Stimulated activated CD8-positive, alpha-beta memory T cell treated with anti-CD3 and anti-CD28 coated beads, Interleukin-12 subunit alpha, Interleukin-12 subunit beta, amount 100 ng/mL, for 24 hours (primary cell): ENCODE results near the gene HSP90B1.

Experiments used
- DNase-seq: peaks from one replicate; pipeline ENCODE4 v3.0.0-alpha.2; 2020; ENCODE audit errors: extremely low read depth

Gene HSP90B1

DNA sequence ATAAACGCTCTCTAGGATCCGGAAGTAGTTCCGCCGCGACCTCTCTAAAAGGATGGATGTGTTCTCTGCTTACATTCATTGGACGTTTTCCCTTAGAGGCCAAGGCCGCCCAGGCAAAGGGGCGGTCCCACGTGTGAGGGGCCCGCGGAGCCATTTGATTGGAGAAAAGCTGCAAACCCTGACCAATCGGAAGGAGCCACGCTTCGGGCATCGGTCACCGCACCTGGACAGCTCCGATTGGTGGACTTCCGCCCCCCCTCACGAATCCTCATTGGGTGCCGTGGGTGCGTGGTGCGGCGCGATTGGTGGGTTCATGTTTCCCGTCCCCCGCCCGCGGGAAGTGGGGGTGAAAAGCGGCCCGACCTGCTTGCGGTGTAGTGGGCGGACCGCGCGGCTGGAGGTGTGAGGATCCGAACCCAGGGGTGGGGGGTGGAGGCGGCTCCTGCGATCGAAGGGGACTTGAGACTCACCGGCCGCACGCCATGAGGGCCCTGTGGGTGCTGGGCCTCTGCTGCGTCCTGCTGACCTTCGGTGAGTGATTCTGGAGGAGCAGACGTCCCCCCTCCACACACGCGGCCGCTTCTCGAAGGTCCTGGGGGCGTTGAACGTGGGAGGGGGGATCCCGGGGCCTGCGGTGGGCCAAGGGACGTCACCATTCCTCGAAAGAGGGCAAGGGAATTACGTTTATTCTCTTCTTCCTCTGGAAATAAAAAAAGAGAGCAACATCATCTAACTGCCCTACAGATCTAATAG is at the start of gene HSP90B1:
Gene HSP90B1, plus strand, starts transcription at position 377 of the 753 bp plus-strand sequence. Its CDS starts 106 bp downstream, at position 483.
- DNase-seq, result peak; percentile 99

GRCh38 chr12:103881261-103881660 is 48.9 kb upstream of the HSP90B1 start:
- DNase-seq, result no peak

DNA sequence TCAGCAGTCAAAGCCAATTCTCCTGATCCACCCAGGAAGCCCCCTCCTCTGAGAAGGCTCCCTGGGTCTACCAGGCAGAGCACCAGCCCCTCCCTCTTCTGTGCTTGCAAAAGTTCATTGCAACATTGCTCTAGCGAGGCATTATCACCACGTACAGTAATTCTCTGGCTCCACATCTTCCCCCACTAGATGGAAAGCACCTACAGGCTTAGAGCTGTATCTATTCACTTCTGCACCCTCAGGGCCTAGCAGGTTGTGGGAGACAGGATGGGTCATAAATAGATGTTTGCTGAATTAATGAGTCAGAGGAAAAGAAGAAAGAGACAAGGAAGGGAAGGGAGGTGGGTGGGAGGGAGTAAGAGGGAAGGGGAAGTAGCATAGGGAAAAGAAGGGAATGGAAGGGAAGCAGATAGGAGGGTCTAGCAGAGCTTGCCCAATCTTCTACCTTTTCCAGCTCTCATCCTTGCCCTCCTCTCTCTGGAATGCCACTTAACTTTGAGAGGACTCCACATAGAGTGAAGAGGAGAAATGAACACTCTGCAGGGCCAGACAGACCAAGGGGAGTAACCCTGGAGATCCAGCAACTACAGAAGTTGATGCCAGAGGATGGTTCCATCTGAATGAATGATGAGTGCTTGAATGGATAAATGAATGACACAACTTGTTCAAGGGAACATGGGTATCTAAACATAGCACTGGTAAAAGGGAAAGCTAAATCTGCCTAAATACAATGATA is 47.2 kb upstream of the HSP90B1 start:
- DNase-seq, result no peak

- no peak for DNase-seq
Measured at GRCh38 chr12:103883908-103884307, 46.3 kb upstream of the HSP90B1 start.

GRCh38 chr12:103884316-103884715 is 45.9 kb upstream of the HSP90B1 start:
- no peak for DNase-seq

DNA sequence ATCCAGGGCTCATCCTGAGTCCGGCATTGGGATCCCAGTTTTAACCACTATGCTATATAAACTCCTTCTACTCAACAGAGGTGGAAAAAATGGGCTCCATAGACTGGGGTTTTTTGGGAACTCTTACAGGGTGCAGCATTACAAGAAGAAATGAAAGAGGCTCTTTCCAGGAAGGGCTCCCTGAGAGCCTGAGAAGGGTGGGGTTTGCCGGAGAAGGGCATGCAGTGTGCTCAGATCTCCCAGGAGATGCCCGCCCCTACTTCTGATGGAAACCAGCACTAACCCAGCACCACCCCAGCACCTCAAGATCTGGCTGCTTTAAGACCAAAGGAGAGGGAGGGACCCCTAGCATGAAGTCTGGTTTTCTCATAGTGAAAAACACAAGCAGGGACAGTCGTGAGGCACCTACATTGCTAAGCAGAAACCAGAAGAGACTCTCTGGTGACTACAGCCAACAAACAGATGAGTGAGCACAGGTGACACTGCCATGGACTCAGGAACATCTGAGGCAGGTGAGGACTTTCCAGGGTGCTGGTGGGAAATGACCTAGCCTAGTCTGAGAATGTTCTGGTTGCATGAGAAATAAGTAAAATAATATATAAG is 43.9 kb upstream of the HSP90B1 start:
- DNase-seq, result no peak

DNA sequence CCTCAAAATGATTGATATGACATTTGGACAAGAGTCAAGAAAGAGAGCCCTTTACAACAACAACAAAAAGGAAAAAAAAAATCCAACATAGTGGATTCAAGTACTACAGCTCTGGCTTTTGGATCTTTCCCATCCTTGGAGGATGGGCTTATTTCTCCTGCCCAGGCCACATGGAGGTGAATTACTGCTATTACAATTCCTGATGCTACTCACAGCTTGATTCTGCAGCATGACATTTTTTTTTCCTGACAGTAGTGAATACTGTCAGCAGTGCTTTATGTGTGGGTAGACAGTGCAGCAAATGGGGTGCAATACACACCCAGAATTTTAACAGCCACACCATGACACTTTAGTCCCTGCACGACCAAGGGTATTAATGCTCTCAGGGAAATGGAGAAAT is 42.5 kb upstream of the HSP90B1 start:
- DNase-seq, result no peak

- no peak for DNase-seq
Measured at GRCh38 chr12:103897316-103897715, 32.9 kb upstream of the HSP90B1 start.

GRCh38 chr12:103901518-103902173 is 28.6 kb upstream of the HSP90B1 start:
- no peak for DNase-seq

DNA sequence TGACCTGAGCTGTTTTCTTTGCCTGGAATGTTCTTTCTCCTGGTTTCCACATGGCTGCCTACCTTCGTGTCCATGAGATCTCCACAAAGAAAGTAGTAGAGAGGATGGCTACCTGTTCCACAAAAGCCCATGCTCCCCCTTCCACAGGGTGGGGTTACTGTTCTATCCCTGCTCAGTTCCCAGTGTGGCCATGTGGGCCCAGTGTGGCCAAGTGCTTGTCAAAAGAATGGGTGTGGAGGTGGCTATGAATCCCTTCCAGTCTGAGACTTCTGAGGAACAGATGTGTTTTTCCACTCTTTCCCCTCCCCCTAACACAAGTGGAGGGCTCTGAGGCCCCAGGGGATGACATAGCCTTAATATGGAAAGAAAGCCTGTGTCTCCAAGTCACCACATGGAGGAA is 26.2 kb upstream of the HSP90B1 start:
- no peak for DNase-seq

DNA sequence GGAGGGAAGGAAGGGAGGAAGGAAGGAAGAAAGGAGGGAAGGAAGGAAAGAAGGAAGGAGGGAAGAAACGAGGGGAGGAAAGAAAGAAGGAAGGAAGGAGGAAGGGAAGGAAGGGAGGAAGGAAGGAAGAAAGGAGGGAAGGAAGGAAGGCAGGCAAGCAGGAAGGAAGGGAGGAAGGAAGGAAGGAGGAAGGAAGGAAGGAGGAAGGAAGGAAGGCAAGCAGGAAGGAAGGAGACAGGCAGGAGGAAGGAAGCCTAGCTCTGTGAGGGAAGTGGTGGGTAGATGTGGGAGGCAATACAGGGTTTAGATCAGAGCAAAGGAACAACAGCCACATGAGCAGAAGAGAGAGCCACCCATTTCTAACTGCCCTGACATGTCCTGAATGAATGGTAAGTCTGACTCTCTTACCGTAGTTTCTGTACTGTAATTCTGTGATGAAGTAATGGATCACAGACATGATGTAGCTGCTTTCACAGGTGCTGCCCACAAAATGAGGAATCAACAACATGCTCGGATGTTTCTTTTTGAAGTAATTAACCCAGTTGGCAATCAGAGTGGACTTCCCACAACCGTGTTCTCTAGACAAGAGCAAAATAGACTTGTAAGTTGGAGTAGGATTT is 24.4 kb upstream of the HSP90B1 start:
- DNase-seq, result no peak

- no peak for DNase-seq
Measured at GRCh38 chr12:103908246-103908541, 22.0 kb upstream of the HSP90B1 start.

- DNase-seq, result no peak
Measured at GRCh38 chr12:103908877-103909276, 21.3 kb upstream of the HSP90B1 start.

- DNase-seq, result no peak
Measured at GRCh38 chr12:103909811-103910210, 20.4 kb upstream of the HSP90B1 start.

GRCh38 chr12:103912069-103912468 is 18.1 kb upstream of the HSP90B1 start:
- no peak for DNase-seq

DNA sequence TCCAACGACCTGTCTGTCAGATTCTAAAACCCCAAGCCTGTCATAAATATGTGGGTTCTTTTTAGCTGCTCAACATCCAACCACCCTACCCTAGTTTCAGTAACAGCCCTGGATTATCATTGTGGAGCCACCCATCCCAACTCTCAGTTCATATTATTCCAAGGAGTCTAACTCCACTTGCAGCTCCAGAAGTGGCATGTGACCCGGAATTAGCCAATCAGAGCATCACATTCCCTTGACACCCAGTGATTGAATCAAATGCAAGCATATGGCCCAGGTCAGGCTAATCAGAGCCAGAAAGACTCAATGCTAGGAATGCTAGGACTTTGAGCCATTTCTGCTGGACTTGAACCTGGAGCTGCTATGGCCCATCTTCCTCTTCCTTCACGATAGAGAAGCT is 17.1 kb upstream of the HSP90B1 start:
- no peak for DNase-seq

DNA sequence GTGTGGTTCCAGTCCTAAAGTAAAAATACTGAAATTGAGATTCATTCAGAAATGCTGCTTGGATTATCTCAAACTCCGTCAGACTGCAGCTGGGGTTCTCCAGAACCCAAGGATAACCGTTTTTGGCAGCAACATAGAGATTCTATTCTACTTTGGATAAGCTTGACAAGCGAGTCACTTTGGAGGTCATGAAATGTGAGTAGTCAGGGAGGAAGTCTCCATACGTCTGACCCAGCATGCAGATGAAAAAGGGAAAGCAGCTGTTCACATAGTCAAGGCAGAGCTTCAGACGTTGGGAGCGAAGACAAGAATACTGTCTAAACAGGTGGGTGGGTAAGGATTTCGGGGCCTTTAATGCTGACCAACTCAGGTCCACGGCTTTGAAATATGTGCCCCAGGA is 14.9 kb upstream of the HSP90B1 start:
- DNase-seq, result no peak

GRCh38 chr12:103917873-103918272 is 12.3 kb upstream of the HSP90B1 start:
- no peak for DNase-seq

DNA sequence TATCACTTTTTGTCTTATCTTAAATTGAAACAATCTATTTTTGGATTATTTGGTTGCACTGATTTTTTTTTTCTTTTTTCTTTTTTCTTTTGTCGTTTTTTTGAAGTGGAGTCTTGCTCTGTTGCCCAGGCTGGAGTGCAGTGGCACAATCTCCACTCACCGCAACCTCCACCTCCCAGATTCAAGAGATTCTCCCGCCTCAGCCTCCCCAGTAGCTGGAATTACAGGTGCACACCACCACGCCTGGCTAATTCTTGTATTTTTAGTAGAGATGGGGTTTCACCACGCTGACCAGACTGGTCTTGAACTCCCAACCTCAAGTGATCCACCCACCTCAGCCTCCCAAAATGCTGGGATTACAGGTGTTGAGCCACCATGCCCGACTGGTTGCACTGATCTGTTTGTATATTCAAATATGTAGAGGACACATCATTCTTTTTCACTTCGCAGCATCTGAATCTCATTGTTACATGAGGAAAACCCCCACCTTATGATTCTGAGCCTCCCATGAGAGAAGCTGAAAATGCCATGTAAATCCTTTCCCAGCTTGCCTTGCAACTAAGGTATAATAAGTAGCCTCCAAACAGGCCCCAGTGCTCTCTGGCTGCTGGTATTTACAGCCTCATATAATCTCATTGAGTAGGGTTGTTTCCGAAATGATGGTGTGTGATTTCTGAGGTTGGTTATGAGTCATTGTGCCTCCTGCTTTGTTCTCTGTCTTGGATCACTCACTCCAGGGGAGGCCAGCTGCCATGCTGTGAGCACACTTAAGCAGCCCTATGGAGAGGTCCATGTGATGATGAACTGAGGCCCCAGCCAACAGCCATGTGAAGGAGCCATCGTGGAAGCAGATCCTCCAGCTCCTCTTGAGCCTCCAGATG is 5.2 kb upstream of the HSP90B1 start:
- no peak for DNase-seq

DNA sequence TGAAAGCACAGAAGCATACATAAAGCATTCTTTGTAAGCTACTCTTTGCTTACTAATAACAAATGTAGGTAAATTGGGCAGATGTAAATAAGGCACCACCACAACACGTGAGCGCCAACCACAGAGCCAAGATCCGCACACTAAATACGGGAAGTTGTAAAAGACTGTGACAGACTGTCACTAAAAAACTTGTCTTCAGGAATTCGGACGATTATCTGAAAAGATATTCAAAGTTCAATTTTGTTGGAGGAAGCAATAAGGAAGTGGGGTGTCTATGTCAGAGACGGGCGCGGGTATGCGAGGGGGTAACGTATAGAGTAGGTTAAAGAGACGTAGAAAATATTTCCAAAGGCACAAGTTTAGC is 1.5 kb upstream of the HSP90B1 start:
- no peak for DNase-seq
